ENCODE results near the gene GJA10.

The GJA10 gene

GRCh38 chr6:89928604-89929003, 34.3 kb downstream of the GJA10 start:
- Histone ChIP-seq H3K27ac (no peak overlapping the region), H3K4me3 (no peak overlapping the region)
- no peak for DNase-seq (ENCODE audit: low spot score)
- no peak for TF ChIP-seq CTCF (IDR thresholded peaks at IDR 0.05)

GRCh38 chr6:89930789-89931188, 36.5 kb downstream of the GJA10 start:
- TF ChIP-seq CTCF (IDR thresholded peaks at IDR 0.05), result no peak
- no peak for DNase-seq (ENCODE audit: low spot score)
- Histone ChIP-seq H3K27ac (no peak overlapping the region), H3K4me3 (no peak overlapping the region)

DNA sequence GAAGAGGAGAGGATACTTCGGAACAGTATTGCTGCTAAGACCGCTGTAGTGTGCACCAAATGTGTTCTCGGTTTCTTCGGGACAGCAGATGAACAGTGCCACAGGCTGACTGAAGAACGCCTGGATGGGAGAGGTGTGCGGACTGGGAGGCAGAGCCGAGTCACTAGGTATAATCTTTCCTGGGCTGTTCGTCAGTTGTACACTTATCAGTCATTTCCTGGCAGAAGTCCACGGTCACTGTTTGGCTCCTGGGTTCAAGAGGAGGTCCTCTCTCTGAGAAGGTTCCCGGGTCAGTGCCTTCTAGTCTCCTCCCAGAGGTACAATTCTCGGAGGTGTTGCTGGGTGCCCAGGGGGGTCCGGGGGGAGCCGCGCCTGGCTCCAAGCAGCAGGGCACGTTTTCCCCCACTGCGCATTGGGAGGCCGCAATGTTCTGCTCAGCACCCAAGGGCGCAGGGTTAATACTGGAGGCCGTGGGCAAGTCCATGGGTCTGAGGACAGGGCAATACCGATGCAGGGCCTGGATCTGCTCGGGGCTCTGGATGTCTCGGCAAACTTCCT, 38.1 kb downstream of the GJA10 start:
- DNase-seq (ENCODE audit: low spot score), result no peak
- Histone ChIP-seq H3K27ac (no peak overlapping the region), H3K4me3 (no peak overlapping the region)
- no peak for TF ChIP-seq CTCF (IDR thresholded peaks at IDR 0.05)

- Histone ChIP-seq H3K27ac (no peak overlapping the region), H3K4me3 (no peak overlapping the region)
- TF ChIP-seq CTCF (IDR thresholded peaks at IDR 0.05), result no peak
- peak; percentile 14 for DNase-seq (ENCODE audit: low spot score)
Measured at GRCh38 chr6:89934685-89935366, 40.6 kb downstream of the GJA10 start.

DNA sequence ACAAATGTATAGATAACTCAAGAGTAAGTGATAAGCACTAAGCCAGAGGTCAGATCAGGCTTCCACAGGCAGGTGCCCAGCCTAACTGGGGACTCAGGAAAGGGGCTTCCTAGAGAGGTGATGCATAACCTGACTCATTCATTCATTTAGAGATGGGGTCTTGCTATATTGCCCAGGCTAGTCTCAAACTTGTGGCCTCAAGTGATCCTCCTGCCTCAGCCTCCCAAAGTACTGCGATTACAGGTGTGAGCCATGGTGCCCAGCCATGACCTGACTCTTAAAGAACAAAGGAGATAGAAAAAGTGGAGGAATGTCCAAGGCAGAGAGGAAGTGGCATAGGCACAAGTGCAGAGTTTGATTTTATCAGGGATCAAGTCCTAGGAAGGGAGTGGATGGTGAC, 41.9 kb downstream of the GJA10 start:
- Histone ChIP-seq H3K27ac (no peak overlapping the region), H3K4me3 (no peak overlapping the region)
- TF ChIP-seq CTCF (IDR thresholded peaks at IDR 0.05), result no peak
- no peak for DNase-seq (ENCODE audit: low spot score)

DNA sequence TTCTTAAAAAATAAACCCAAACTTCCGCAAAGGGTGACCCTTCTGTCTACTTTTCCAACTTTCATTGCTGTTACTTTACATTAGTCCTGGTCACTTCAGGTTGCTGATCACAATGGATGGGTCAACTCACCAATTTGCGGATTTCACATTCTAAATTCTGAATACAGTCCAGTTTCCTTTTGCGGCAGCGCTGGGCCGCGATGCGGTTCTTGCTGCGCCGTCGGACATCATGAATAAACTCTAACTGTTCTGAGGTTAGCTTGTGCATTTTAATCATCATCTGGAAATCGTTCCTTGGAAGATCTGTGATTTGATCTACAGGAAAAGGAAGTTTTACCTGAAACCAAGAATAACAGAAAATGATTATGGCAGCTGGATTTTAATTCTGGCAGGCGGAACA, 43.7 kb downstream of the GJA10 start:
- Histone ChIP-seq H3K27ac (no peak overlapping the region), H3K4me3 (no peak overlapping the region)
- peak; percentile 4 for DNase-seq (ENCODE audit: low spot score)
- no peak for TF ChIP-seq CTCF (IDR thresholded peaks at IDR 0.05)

DNA sequence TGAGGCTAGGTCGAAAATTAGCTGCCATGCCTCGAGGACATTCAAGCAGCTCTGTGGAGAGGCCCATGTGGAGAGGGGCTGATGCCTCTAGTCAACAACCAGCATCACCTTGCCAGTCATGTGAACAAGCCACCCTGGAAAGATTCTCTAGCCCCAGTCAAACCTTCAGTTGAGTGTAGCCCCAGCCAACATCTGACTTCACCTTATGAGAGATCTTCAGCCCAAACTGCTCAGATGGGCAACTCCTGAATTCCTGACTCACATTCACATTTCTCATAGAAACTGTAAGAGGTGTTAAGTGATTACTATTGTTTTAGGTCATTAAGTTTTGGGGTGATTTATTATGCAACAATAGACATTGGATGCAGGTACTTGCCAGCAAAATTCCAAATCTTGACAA, 44.9 kb downstream of the GJA10 start:
- no peak for DNase-seq (ENCODE audit: low spot score)
- no peak overlapping the region for H3K4me3 ChIP-seq
- TF ChIP-seq CTCF (IDR thresholded peaks at IDR 0.05), result no peak
- no peak overlapping the region for H3K27ac ChIP-seq
